HFF-Myc (cell line): ENCODE results near the gene LENG9.

Experiments
- DNase-seq: peaks from one replicate; pipeline ENCODE4 v3.0.0-alpha.2; 2011; ENCODE audit warnings: low read depth; ENCODE audit errors: extremely low read depth
- H3K4me3 ChIP-seq: replicated peaks from 2 replicates; pipeline ENCODE4 v1.5.1; 2011; ENCODE audit warnings: low read depth, mild to moderate bottlenecking, control low read depth, low read length
- TF ChIP-seq, protein P1 (sequence below): IDR thresholded peaks from 2 replicates; pipeline ENCODE4 v1.5.1; 2012; ENCODE audit warnings: mild to moderate bottlenecking, low read depth, low read length, control low read depth; ENCODE audit errors: missing control alignments

LENG9 gene

DNA sequence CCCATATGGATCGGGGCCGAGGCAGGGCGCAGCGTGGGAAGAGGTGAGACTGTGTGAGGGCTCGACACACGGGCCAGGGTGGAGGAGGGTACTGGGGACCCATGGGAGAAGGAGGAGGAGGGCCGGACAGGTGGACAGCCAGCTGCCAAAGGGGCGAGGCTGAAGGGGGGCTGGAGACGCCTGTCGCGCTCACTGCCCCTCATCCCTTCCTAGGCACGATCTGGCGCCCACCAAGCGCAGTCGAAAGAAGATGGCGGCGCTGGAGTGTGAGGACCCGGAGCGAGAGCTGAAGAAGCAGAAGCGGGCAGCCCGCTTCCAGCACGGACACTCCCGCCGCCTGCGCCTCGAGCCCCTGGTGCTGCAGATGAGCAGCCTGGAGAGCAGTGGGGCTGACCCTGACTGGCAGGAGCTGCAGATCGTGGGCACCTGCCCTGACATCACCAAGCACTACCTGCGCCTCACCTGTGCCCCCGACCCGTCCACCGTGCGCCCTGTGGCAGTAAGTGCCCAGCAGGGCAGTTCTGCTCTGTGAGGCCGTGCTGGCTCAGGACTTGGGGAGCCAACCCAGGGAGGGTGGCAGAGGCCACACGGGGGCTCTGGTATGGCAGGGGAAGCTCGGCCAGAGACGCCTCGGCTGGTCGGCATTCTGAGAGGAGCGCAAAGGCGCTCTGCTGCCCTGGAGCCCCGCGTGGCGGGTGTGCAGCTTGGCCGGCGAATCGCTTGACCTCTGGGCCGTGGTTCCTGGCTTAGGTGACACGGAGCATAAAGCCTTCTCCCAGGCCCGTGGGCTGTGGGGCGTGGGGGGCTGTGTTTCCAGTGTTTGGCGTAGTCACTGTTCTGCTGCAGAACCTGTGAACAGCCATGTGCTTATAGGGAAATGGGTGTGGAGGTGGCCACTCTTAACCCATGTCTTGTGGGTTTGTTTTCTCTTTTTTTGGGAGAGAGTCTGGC is 6.9 kb downstream of the LENG9 start:
- H3K4me3 ChIP-seq, result no peak overlapping the region
- TF ChIP-seq, protein P1, sequence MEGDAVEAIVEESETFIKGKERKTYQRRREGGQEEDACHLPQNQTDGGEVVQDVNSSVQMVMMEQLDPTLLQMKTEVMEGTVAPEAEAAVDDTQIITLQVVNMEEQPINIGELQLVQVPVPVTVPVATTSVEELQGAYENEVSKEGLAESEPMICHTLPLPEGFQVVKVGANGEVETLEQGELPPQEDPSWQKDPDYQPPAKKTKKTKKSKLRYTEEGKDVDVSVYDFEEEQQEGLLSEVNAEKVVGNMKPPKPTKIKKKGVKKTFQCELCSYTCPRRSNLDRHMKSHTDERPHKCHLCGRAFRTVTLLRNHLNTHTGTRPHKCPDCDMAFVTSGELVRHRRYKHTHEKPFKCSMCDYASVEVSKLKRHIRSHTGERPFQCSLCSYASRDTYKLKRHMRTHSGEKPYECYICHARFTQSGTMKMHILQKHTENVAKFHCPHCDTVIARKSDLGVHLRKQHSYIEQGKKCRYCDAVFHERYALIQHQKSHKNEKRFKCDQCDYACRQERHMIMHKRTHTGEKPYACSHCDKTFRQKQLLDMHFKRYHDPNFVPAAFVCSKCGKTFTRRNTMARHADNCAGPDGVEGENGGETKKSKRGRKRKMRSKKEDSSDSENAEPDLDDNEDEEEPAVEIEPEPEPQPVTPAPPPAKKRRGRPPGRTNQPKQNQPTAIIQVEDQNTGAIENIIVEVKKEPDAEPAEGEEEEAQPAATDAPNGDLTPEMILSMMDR, result no peak
- no peak for DNase-seq

DNA sequence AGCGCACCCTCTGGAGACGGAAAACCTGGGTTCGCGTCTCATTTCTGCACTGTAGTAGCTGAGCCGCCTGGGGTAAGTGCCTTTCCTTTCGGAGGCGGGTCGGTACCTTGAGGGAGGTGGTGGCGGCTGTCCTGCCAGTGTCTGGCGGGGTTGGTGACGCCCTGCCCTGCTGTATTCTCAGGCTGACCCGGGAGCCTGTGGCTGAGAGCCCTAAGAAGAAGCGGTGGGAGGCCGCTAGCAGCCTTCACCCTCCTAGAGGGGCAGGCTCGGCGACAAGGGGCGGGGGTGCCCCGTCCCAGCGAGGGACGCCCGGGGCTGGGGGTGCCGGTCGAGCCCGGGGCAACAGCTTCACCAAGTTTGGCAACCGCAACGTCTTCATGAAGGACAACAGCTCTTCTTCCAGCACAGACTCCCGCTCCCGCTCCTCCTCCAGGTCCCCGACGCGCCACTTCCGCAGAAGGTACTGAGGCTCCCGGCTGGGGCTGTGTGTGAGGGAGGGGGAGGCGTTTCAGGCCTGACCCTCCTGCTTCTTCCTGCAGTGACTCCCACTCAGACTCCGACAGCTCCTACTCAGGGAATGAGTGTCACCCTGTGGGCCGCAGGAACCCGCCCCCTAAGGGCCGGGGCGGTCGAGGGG is 7.7 kb downstream of the LENG9 start:
- DNase-seq, result no peak
- no peak overlapping the region for H3K4me3 ChIP-seq
- TF ChIP-seq, protein P1, result no peak

DNA sequence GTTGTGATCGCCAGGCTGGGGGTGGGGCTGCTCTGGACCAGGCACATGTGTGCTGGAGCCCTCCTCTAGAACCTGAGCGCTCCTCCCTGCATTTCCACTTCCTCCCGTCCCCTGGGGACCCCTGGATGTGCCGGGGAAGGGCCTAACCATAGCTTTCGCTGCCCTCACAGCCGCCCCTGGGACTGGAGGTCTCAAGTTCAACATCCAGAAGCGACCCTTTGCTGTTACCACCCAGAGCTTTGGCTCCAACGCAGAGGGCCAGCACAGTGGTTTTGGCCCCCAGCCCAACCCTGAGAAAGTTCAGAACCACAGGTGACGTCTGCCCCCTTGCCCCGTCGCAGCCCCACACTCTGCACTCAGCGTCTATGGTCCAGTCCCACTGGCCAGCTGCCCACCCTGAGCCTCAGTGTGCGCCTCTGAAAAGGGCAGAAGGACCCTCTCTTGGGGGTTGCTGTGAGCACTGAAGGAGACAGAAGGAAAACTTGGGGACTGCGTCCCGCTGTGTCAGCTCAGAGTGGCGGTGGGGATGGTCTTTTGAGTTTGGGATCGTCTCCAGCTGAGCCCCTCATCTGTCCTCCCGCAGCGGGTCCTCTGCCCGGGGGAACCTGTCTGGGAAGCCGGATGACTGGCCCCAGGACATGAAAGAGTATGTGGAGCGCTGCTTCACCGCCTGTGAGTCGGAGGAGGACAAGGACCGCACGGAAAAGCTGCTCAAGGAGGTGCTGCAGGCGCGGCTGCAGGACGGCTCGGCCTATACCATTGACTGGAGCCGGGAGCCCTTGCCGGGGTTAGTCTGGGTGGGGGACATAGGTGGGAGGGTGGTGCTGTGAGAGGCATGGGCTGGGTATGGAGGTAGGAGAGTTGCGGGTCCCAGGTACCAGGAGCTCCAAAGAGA is 8.6 kb downstream of the LENG9 start:
- DNase-seq, result no peak
- no peak overlapping the region for H3K4me3 ChIP-seq
- TF ChIP-seq, protein P1, result no peak

DNA sequence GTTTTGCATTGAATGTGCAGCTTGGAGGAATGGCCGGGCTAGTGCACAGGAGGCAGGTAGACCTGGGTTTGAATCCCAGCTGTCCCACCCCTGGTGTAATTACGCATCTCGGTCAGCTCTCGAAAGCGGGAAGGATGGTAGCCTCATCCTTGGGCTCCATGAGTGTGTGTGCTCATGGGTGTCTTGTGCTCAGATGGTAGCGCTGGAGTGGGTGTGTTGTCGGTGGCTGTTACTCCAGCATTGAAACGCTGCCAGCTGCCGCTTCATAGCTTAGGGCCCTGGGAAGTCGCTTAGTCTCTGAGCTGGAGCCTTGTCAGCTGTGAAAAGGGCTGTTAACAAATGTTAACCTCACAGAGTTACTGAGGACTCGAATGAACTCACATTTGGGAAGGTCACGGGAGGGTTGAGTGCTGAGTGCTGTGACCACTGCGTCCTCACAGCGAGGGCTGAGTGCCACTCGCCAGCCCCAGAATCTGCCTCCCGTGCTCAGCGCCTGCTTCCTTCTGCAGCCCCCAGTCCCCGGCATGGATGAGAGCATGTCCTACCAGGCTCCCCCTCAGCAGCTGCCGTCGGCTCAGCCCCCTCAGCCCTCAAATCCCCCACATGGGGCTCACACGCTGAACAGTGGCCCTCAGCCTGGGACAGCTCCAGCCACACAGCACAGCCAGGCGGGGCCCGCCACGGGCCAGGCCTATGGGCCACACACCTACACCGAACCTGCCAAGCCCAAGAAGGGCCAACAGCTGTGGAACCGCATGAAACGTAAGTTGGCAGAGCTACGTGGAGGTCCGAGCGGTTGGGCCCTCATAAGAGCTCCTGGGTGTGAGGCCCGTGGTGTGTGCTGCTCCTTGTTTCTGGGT is 9.4 kb downstream of the LENG9 start:
- DNase-seq, result no peak
- H3K4me3 ChIP-seq, result no peak overlapping the region
- TF ChIP-seq, protein P1, result no peak

DNA sequence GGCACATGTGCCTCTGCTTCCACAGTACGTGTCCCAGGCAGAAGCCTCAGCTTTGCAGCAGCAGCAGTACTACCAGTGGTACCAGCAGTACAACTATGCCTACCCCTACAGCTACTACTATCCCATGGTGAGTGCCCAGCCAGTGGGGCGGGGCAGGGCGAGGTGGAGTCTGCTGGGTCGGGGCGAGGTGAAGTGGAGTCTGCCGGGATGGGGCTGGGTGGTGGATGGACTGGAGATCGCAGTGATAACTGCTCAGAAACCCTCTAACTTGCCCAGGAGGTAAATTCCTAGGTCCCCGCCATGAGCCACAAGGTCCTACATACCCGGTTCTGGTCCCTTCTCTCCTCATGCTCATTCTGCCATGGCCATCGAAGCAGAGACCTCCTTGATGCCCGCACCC is 11.0 kb downstream of the LENG9 start:
- TF ChIP-seq, protein P1, result no peak
- DNase-seq, result no peak
- no peak overlapping the region for H3K4me3 ChIP-seq

DNA sequence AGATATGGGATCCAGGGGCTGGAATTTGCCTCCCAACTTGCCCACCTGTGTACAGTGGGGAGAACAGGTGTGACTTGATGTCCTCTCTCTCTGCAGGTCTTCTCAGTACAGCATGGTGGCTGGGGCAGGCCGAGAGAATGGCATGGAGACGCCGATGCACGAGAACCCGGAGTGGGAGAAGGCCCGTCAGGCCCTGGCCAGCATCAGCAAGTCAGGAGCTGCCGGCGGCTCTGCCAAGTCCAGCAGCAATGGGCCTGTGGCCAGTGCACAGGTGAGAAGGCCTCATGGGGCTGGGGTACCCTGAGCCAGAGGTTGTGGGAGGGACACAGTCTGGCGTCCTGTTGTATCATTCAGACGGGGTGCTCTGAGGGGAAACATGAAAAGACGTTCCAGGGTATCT is 11.6 kb downstream of the LENG9 start:
- no peak overlapping the region for H3K4me3 ChIP-seq
- DNase-seq, result no peak
- TF ChIP-seq, protein P1, result no peak
